GM12801 (cell line): Measurements from ENCODE around the gene ACP7.

Experiments
- CTCF ChIP-seq: IDR thresholded peaks from one replicate; pipeline ENCODE4 v1.5.1; 2011; ENCODE audit warnings: control low read depth; ENCODE audit not compliant: insufficient read length; ENCODE audit errors: extremely low read depth

The ACP7 gene

DNA sequence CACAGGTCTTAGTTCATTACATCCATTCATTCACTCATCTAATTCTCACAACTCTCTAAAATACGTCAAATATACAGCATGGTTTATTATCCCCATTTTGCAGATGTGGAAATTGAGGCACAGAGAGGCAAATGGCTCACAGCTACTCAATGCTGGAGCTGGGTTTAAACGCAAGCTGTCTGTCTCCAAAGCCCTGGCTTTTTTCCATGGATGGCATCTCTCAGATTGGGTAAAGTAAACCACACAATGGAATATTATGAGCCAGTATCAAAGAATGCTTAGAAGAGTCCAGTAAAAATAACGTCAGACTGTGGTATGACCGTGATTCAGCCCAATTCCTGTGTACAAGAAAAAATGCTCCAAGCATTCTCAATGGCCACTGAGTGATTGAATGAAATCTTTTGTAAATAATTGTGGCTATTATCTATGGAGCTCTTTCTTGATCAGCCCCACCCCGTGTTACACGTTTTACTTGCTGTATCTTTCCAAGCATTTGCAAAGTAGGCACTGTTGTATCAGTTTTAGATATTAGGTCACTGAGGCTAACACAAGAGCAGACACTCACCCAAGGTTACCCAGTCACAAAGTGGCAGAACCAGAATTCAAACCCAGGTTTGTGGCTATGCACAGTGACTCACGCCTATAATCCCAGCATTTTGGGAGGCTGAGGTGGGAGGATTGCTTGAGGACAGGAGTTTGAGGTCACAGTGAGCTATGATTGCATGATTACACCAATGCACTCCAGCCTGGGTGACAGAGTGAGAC is 5.5 kb upstream of the ACP7 start:
- TF ChIP-seq CTCF: no peak

DNA sequence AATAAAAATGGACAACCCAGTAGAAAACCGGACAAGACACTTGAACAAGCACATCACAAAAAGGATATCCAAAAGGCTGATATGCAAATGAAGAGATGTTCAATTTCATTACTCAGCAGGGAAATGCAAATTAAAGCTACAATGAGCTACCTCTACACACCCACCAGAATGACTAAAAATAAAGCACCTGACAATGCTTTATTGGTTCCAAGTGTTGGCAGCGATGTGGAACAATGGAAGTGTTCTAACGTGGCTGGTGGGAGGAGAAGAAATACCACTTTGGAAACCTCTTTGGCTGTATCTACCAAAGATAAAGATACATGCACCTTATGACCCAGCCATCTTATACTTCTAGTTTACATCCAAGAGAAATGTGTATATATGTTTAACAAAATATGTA is 3.7 kb upstream of the ACP7 start:
- TF ChIP-seq CTCF: no peak

- no peak for TF ChIP-seq CTCF
These were observed 2.0 kb upstream of the ACP7 start for GRCh38 chr19:39082167-39082566.

DNA sequence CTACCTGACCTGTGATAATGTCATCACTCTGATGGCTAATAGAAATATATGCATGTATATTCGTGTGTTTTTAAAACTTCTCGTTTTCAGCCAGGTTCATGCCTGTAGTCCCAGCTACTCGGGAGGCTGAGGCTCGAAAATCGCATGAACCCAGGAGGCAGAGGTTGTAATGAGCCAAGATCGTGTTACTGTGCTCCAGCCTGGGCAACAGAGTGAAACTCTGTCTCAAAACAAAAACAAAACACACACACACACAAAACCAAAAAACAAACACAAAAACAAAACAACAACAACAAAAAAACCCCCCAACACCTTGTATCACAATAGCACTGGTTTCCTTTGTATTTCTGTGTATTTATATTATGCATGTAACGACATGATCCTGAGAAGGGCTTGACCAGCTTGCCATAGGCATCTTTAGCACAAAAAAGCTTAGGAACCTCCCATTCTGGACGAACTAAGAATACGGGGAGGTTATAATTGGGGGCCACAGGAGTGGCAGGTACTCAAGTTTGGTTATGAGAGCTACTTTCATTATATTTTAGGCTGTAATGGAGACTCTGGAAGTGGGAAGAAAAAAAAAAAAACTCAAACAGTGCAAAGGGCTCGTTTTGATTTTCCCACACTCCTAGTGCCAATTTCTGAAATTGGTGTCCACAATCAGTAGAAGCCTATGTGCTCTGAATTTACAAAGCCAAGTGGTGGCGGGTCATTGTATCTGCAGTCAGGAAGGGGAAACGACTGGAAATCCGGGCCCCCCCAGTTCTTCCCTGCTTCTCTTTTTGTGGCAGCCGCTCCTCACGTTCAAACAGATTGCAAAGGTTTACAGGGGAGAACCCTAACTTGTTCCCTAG is 1.2 kb upstream of the ACP7 start:
- TF ChIP-seq CTCF: no peak

- no peak for TF ChIP-seq CTCF
These were observed 577 bp upstream of the ACP7 start for GRCh38 chr19:39083599-39083982.

DNA sequence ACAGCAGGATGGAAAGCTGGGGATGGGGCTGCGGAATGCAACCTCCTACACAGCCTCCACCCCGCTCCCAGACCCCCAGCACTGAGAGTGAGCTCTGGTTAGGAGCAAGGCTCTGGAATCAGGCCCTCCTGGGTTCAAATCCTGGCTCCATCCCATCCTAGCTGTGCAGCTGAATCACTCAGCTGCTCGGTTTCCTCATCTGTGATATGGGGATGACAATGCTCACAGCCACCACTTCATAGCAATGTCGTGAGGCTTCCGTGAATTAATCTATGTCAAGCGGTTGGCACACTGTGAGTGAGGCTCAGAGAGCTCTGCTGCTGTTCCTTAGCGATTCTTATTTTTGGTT is 538 bp downstream of the ACP7 start:
- TF ChIP-seq CTCF: no peak

GRCh38 chr19:39085392-39085791 is 1.2 kb downstream of the ACP7 start:
- no peak for TF ChIP-seq CTCF
